ENCODE measurements around the gene GALNT12.

GALNT12 gene

GRCh38 chr9:98870782-98871557 lies 63.5 kb downstream of the GALNT12 start:
- no peaks in the 10 kb centered on the region for H3K36me3 ChIP-seq (ENCODE audit: control insufficient read depth, insufficient read depth, low read length)
- H3K4me1 ChIP-seq (ENCODE audit: control insufficient read depth, insufficient read depth, low read length): no peaks in the 10 kb centered on the region
- no peaks in the 10 kb centered on the region for H3K9me3 ChIP-seq (ENCODE audit: control insufficient read depth, insufficient read depth, low read length)
- no peak overlapping the region for H3K4me3 ChIP-seq (ENCODE audit: low read depth, low read length)
- no peaks in the 10 kb centered on the region for H3K27me3 ChIP-seq (ENCODE audit: control insufficient read depth, insufficient read depth, low read length)
- H3K9ac ChIP-seq (ENCODE audit: low read depth, low read length): no peak overlapping the region

GRCh38 chr9:98871558-98872065 lies 64.1 kb downstream of the GALNT12 start:
- Histone ChIP-seq H3K27me3 (ENCODE audit: control insufficient read depth, insufficient read depth, low read length) (no peaks in the 10 kb centered on the region), H3K4me1 (ENCODE audit: control insufficient read depth, insufficient read depth, low read length) (no peaks in the 10 kb centered on the region), H3K9me3 (ENCODE audit: control insufficient read depth, insufficient read depth, low read length) (no peaks in the 10 kb centered on the region), H3K4me3 (ENCODE audit: low read depth, low read length) (no peak overlapping the region), H3K9ac (ENCODE audit: low read depth, low read length) (no peak overlapping the region), H3K36me3 (ENCODE audit: control insufficient read depth, insufficient read depth, low read length) (no peaks in the 10 kb centered on the region)

GRCh38 chr9:98873526-98873925 lies 66.1 kb downstream of the GALNT12 start:
- H3K36me3 ChIP-seq (ENCODE audit: control insufficient read depth, insufficient read depth, low read length): no peaks in the 10 kb centered on the region
- H3K4me3 ChIP-seq (ENCODE audit: low read depth, low read length): no peak overlapping the region
- H3K4me1 ChIP-seq (ENCODE audit: control insufficient read depth, insufficient read depth, low read length): no peaks in the 10 kb centered on the region
- H3K27me3 ChIP-seq (ENCODE audit: control insufficient read depth, insufficient read depth, low read length): no peaks in the 10 kb centered on the region
- H3K9ac ChIP-seq (ENCODE audit: low read depth, low read length): no peak overlapping the region
- no peaks in the 10 kb centered on the region for H3K9me3 ChIP-seq (ENCODE audit: control insufficient read depth, insufficient read depth, low read length)

- no peak overlapping the region for H3K4me3 ChIP-seq (ENCODE audit: low read depth, low read length)
- H3K36me3 ChIP-seq (ENCODE audit: control insufficient read depth, insufficient read depth, low read length): no peaks in the 10 kb centered on the region
- no peaks in the 10 kb centered on the region for H3K27me3 ChIP-seq (ENCODE audit: control insufficient read depth, insufficient read depth, low read length)
- no peaks in the 10 kb centered on the region for H3K4me1 ChIP-seq (ENCODE audit: control insufficient read depth, insufficient read depth, low read length)
- no peak overlapping the region for H3K9ac ChIP-seq (ENCODE audit: low read depth, low read length)
- H3K9me3 ChIP-seq (ENCODE audit: control insufficient read depth, insufficient read depth, low read length): no peaks in the 10 kb centered on the region
These were observed 66.5 kb downstream of the GALNT12 start for GRCh38 chr9:98873951-98874371.

GRCh38 chr9:98874721-98875255 lies 67.3 kb downstream of the GALNT12 start:
- Histone ChIP-seq H3K4me3 (ENCODE audit: low read depth, low read length) (no peak overlapping the region), H3K27me3 (ENCODE audit: control insufficient read depth, insufficient read depth, low read length) (no peaks in the 10 kb centered on the region), H3K36me3 (ENCODE audit: control insufficient read depth, insufficient read depth, low read length) (no peaks in the 10 kb centered on the region), H3K9ac (ENCODE audit: low read depth, low read length) (no peak overlapping the region), H3K9me3 (ENCODE audit: control insufficient read depth, insufficient read depth, low read length) (no peaks in the 10 kb centered on the region), H3K4me1 (ENCODE audit: control insufficient read depth, insufficient read depth, low read length) (no peaks in the 10 kb centered on the region)

- Histone ChIP-seq H3K9me3 (ENCODE audit: control insufficient read depth, insufficient read depth, low read length) (no peaks in the 10 kb centered on the region), H3K9ac (ENCODE audit: low read depth, low read length) (no peak overlapping the region), H3K27me3 (ENCODE audit: control insufficient read depth, insufficient read depth, low read length) (no peaks in the 10 kb centered on the region), H3K4me3 (ENCODE audit: low read depth, low read length) (no peak overlapping the region), H3K36me3 (ENCODE audit: control insufficient read depth, insufficient read depth, low read length) (no peaks in the 10 kb centered on the region), H3K4me1 (ENCODE audit: control insufficient read depth, insufficient read depth, low read length) (no peaks in the 10 kb centered on the region)
These were observed 68.1 kb downstream of the GALNT12 start for GRCh38 chr9:98875536-98875935.

GRCh38 chr9:98877311-98877710 lies 69.8 kb downstream of the GALNT12 start:
- no peaks in the 10 kb centered on the region for H3K27me3 ChIP-seq (ENCODE audit: control insufficient read depth, insufficient read depth, low read length)
- no peaks in the 10 kb centered on the region for H3K36me3 ChIP-seq (ENCODE audit: control insufficient read depth, insufficient read depth, low read length)
- no peaks in the 10 kb centered on the region for H3K4me1 ChIP-seq (ENCODE audit: control insufficient read depth, insufficient read depth, low read length)
- no peak overlapping the region for H3K4me3 ChIP-seq (ENCODE audit: low read depth, low read length)
- no peak overlapping the region for H3K9ac ChIP-seq (ENCODE audit: low read depth, low read length)
- H3K9me3 ChIP-seq (ENCODE audit: control insufficient read depth, insufficient read depth, low read length): no peaks in the 10 kb centered on the region

GRCh38 chr9:98879094-98879962 lies 71.9 kb downstream of the GALNT12 start:
- H3K4me3 ChIP-seq (ENCODE audit: low read depth, low read length): no peak overlapping the region
- no peaks in the 10 kb centered on the region for H3K27me3 ChIP-seq (ENCODE audit: control insufficient read depth, insufficient read depth, low read length)
- H3K4me1 ChIP-seq (ENCODE audit: control insufficient read depth, insufficient read depth, low read length): no peaks in the 10 kb centered on the region
- no peaks in the 10 kb centered on the region for H3K9me3 ChIP-seq (ENCODE audit: control insufficient read depth, insufficient read depth, low read length)
- no peak overlapping the region for H3K9ac ChIP-seq (ENCODE audit: low read depth, low read length)
- H3K36me3 ChIP-seq (ENCODE audit: control insufficient read depth, insufficient read depth, low read length): no peaks in the 10 kb centered on the region

- Histone ChIP-seq H3K9me3 (ENCODE audit: control insufficient read depth, insufficient read depth, low read length) (no peaks in the 10 kb centered on the region), H3K4me3 (ENCODE audit: low read depth, low read length) (no peak overlapping the region), H3K4me1 (ENCODE audit: control insufficient read depth, insufficient read depth, low read length) (no peaks in the 10 kb centered on the region), H3K27me3 (ENCODE audit: control insufficient read depth, insufficient read depth, low read length) (no peaks in the 10 kb centered on the region), H3K36me3 (ENCODE audit: control insufficient read depth, insufficient read depth, low read length) (no peaks in the 10 kb centered on the region), H3K9ac (ENCODE audit: low read depth, low read length) (no peak overlapping the region)
These were observed 72.5 kb downstream of the GALNT12 start for GRCh38 chr9:98879963-98880310.

- no peaks in the 10 kb centered on the region for H3K9me3 ChIP-seq (ENCODE audit: control insufficient read depth, insufficient read depth, low read length)
- no peaks in the 10 kb centered on the region for H3K36me3 ChIP-seq (ENCODE audit: control insufficient read depth, insufficient read depth, low read length)
- no peak overlapping the region for H3K4me3 ChIP-seq (ENCODE audit: low read depth, low read length)
- H3K4me1 ChIP-seq (ENCODE audit: control insufficient read depth, insufficient read depth, low read length): no peaks in the 10 kb centered on the region
- no peaks in the 10 kb centered on the region for H3K27me3 ChIP-seq (ENCODE audit: control insufficient read depth, insufficient read depth, low read length)
- no peak overlapping the region for H3K9ac ChIP-seq (ENCODE audit: low read depth, low read length)
These were observed 73.0 kb downstream of the GALNT12 start for GRCh38 chr9:98880311-98881015.

- H3K4me1 ChIP-seq (ENCODE audit: control insufficient read depth, insufficient read depth, low read length): no peaks in the 10 kb centered on the region
- no peaks in the 10 kb centered on the region for H3K9me3 ChIP-seq (ENCODE audit: control insufficient read depth, insufficient read depth, low read length)
- H3K9ac ChIP-seq (ENCODE audit: low read depth, low read length): no peak overlapping the region
- no peaks in the 10 kb centered on the region for H3K36me3 ChIP-seq (ENCODE audit: control insufficient read depth, insufficient read depth, low read length)
- no peak overlapping the region for H3K4me3 ChIP-seq (ENCODE audit: low read depth, low read length)
- no peaks in the 10 kb centered on the region for H3K27me3 ChIP-seq (ENCODE audit: control insufficient read depth, insufficient read depth, low read length)
These were observed 73.9 kb downstream of the GALNT12 start for GRCh38 chr9:98881356-98881755.
